Measurements from ENCODE around the gene VTA1. TPM values are rescaled to one million over a fixed set of nuclear protein-coding genes. Genes with fewer than 3 reads are reported as not detected.
A peak's percentile ranks its signal among the peaks of the same experiment; 100 is the strongest.

VTA1 gene
- total and polyA plus RNA-seq, 2 of the 13 experiments (the other 11 are each of a cell fraction or from before 2014, with no cell fraction given), result 70.7 to 89.1 TPM

GRCh38 chr6:142146828-142147662, at the start of gene VTA1, which contains the start of gene NMBR (continued):
- TF ChIP-seq ZNF274 (CRISPR knock-in tag; IDR thresholded peaks at IDR 0.05), result peak; percentile 78
- TF ChIP-seq ZZZ3 (CRISPR knock-in tag; IDR thresholded peaks at IDR 0.05; ENCODE audit: borderline replicate concordance), result peak; percentile 68; the same call in 1 of the 2 replicates
- no peak for TF ChIP-seq ZKSCAN5 (CRISPR knock-in tag; IDR thresholded peaks at IDR 0.05)
- TF ChIP-seq FOXA1 (IDR thresholded peaks at IDR 0.05), result no peak
- TF ChIP-seq FOXA1 (CRISPR knock-in tag; IDR thresholded peaks at IDR 0.05), result peak; percentile 37; the same call in 1 of the 2 replicates
- TF ChIP-seq, protein P1, sequence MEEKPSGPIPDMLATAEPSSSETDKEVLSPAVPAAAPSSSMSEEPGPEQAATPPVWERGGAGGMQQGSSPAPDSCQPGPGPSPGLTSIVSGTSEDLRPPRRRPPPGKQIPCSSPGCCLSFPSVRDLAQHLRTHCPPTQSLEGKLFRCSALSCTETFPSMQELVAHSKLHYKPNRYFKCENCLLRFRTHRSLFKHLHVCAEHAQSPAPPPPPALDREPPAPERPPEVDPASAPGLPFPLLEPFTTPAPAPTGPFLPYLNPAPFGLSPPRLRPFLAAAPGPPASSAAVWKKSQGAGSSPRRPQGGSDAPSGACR (CRISPR knock-in tag; IDR thresholded peaks at IDR 0.05), result peak; percentile 96; the same call in 1 of the 2 replicates
- TF ChIP-seq XRCC5 (optimal IDR thresholded peaks at IDR 0.05; ENCODE audit: low read length), result peak; percentile 99
- peak; percentile 81; the same call in 1 of the 2 replicates for TF ChIP-seq ZBTB25 (CRISPR knock-in tag; IDR thresholded peaks at IDR 0.05)
- TF ChIP-seq GPN1 (CRISPR knock-in tag; IDR thresholded peaks at IDR 0.05; ENCODE audit: borderline replicate concordance), result peak; percentile 75; the same call in 1 of the 2 replicates
- peak; percentile 73 for TF ChIP-seq ZNF670 (CRISPR knock-in tag; IDR thresholded peaks at IDR 0.05; ENCODE audit: borderline replicate concordance)
- peak; percentile 87 for TF ChIP-seq RXRB (CRISPR knock-in tag; IDR thresholded peaks at IDR 0.05; ENCODE audit: borderline replicate concordance)
- peak; percentile 92 for TF ChIP-seq KLF11 (CRISPR knock-in tag; IDR thresholded peaks at IDR 0.05)
- TF ChIP-seq ZSCAN21 (CRISPR knock-in tag; IDR thresholded peaks at IDR 0.05; ENCODE audit: borderline replicate concordance), result peak; percentile 89; the same call in 1 of the 2 replicates
- TF ChIP-seq, protein P2, sequence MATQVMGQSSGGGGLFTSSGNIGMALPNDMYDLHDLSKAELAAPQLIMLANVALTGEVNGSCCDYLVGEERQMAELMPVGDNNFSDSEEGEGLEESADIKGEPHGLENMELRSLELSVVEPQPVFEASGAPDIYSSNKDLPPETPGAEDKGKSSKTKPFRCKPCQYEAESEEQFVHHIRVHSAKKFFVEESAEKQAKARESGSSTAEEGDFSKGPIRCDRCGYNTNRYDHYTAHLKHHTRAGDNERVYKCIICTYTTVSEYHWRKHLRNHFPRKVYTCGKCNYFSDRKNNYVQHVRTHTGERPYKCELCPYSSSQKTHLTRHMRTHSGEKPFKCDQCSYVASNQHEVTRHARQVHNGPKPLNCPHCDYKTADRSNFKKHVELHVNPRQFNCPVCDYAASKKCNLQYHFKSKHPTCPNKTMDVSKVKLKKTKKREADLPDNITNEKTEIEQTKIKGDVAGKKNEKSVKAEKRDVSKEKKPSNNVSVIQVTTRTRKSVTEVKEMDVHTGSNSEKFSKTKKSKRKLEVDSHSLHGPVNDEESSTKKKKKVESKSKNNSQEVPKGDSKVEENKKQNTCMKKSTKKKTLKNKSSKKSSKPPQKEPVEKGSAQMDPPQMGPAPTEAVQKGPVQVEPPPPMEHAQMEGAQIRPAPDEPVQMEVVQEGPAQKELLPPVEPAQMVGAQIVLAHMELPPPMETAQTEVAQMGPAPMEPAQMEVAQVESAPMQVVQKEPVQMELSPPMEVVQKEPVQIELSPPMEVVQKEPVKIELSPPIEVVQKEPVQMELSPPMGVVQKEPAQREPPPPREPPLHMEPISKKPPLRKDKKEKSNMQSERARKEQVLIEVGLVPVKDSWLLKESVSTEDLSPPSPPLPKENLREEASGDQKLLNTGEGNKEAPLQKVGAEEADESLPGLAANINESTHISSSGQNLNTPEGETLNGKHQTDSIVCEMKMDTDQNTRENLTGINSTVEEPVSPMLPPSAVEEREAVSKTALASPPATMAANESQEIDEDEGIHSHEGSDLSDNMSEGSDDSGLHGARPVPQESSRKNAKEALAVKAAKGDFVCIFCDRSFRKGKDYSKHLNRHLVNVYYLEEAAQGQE (IDR thresholded peaks at IDR 0.05; ENCODE audit: borderline replicate concordance in 1 of 2, low read depth in 1 of 2, low read length in 2 of 2), result peak in 1 of 2 experiments; percentile 72; a peak in 1 of 4 replicates
- TF ChIP-seq DR1 (CRISPR knock-in tag; IDR thresholded peaks at IDR 0.05), result peak; percentile 61; the same call in 1 of the 2 replicates
- peak; percentile 68; the same call in 1 of the 2 replicates for TF ChIP-seq SAFB2 (CRISPR knock-in tag; IDR thresholded peaks at IDR 0.05; ENCODE audit: borderline replicate concordance, low read depth)
- TF ChIP-seq ZFP62 (CRISPR knock-in tag; IDR thresholded peaks at IDR 0.05), result peak; percentile 32; the same call in 1 of the 2 replicates
- TF ChIP-seq, protein P3, sequence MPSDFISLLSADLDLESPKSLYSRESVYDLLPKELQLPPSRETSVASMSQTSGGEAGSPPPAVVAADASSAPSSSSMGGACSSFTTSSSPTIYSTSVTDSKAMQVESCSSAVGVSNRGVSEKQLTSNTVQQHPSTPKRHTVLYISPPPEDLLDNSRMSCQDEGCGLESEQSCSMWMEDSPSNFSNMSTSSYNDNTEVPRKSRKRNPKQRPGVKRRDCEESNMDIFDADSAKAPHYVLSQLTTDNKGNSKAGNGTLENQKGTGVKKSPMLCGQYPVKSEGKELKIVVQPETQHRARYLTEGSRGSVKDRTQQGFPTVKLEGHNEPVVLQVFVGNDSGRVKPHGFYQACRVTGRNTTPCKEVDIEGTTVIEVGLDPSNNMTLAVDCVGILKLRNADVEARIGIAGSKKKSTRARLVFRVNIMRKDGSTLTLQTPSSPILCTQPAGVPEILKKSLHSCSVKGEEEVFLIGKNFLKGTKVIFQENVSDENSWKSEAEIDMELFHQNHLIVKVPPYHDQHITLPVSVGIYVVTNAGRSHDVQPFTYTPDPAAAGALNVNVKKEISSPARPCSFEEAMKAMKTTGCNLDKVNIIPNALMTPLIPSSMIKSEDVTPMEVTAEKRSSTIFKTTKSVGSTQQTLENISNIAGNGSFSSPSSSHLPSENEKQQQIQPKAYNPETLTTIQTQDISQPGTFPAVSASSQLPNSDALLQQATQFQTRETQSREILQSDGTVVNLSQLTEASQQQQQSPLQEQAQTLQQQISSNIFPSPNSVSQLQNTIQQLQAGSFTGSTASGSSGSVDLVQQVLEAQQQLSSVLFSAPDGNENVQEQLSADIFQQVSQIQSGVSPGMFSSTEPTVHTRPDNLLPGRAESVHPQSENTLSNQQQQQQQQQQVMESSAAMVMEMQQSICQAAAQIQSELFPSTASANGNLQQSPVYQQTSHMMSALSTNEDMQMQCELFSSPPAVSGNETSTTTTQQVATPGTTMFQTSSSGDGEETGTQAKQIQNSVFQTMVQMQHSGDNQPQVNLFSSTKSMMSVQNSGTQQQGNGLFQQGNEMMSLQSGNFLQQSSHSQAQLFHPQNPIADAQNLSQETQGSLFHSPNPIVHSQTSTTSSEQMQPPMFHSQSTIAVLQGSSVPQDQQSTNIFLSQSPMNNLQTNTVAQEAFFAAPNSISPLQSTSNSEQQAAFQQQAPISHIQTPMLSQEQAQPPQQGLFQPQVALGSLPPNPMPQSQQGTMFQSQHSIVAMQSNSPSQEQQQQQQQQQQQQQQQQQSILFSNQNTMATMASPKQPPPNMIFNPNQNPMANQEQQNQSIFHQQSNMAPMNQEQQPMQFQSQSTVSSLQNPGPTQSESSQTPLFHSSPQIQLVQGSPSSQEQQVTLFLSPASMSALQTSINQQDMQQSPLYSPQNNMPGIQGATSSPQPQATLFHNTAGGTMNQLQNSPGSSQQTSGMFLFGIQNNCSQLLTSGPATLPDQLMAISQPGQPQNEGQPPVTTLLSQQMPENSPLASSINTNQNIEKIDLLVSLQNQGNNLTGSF (CRISPR knock-in tag; IDR thresholded peaks at IDR 0.05), result 0 out of 2 replicates have a peak, but pooled peaks have one; percentile 84

Data from HepG2 (cell line).